ENCODE results near the gene CFAP68. TPM values are rescaled to one million over a fixed set of nuclear protein-coding genes. Genes with fewer than 3 reads are reported as not detected.

Gene CFAP68
- total and polyA plus RNA-seq, 2 of the 4 experiments (the other 2 are of a cell fraction): 10.2 to 17.0 TPM

- Histone ChIP-seq H2BK15ac (ENCODE audit: low read depth, low read length) (no peak overlapping the region), H3K9me1 (ENCODE audit: insufficient read depth, low read length) (peaks cover 3% of the 10 kb centered on the region; the same call in 1 of the 2 replicates), H2BK20ac (ENCODE audit: low read depth, low read length) (no peak overlapping the region), H2AFZ (replicated peaks; ENCODE audit: low read length, poor library complexity) (no peak overlapping the region), H4K5ac (ENCODE audit: low read depth, low read length) (no peak overlapping the region), H3K27ac (ENCODE audit: insufficient read depth, low read length) (no peak overlapping the region), H2BK5ac (ENCODE audit: low read depth, low read length, poor library complexity, severe bottlenecking) (no peak overlapping the region), H3K18ac (ENCODE audit: low read depth, low read length) (no peak overlapping the region), H3K9me3 (ENCODE audit: control insufficient read depth, insufficient read depth, low read length) (no peaks in the 10 kb centered on the region), H2BK120ac (ENCODE audit: low read depth, low read length) (no peak overlapping the region), H3K27me3 (ENCODE audit: control insufficient read depth, insufficient read depth, low read length) (no peaks in the 10 kb centered on the region), H3K4me3 (ENCODE audit: insufficient read depth, low read depth, low read length) (no peak overlapping the region), H3K56ac (ENCODE audit: extremely low read depth, insufficient read depth, low read length) (no peak overlapping the region), H3K9ac (ENCODE audit: low read depth, low read length) (no peak overlapping the region), H3K14ac (replicated peaks; ENCODE audit: low read depth, low read length) (no peak overlapping the region), H2AK9ac (replicated peaks; ENCODE audit: low read depth, low read length, poor library complexity) (no peak overlapping the region), H3K23ac (ENCODE audit: low read depth, low read length) (no peak overlapping the region), H3K4ac (ENCODE audit: low read depth, low read length) (no peak overlapping the region), H4K91ac (ENCODE audit: insufficient read depth, low read depth, low read length) (no peak overlapping the region), H3K79me1 (ENCODE audit: low read depth in 1 of 2, low read length in 2 of 2) (no peaks in the 10 kb centered on the region; a peak in 1 of 4 replicates), H3K4me2 (ENCODE audit: low read depth, low read length) (no peak overlapping the region), H3K4me1 (ENCODE audit: control insufficient read depth, insufficient read depth, low read length) (peaks cover 7% of the 10 kb centered on the region), H4K20me1 (ENCODE audit: insufficient read depth, low read length) (no peaks in the 10 kb centered on the region), H2AK5ac (ENCODE audit: low read depth, low read length) (no peak overlapping the region), H3K36me3 (ENCODE audit: control insufficient read depth, insufficient read depth, low read length) (peaks cover 7% of the 10 kb centered on the region), H4K8ac (ENCODE audit: low read depth in 2 of 2, low read length in 2 of 2) (no peak overlapping the region)
- TF ChIP-seq MXI1 (IDR thresholded peaks at IDR 0.05; ENCODE audit: borderline replicate concordance, low read depth, low read length) (no peak), CEBPB (IDR thresholded peaks at IDR 0.05; ENCODE audit: low read depth, low read length) (no peak), POLR2A (IDR thresholded peaks at IDR 0.05; ENCODE audit: low read depth, low read length) (no peak), MAFK (IDR thresholded peaks at IDR 0.05; ENCODE audit: low read depth, low read length) (no peak), RAD21 (IDR thresholded peaks at IDR 0.05; ENCODE audit: low read length) (no peak), RFX5 (IDR thresholded peaks at IDR 0.05; ENCODE audit: low read depth, low read length) (no peak), FOS (IDR thresholded peaks at IDR 0.05; ENCODE audit: low read depth, low read length) (no peak), SMC3 (IDR thresholded peaks at IDR 0.05; ENCODE audit: low read depth, low read length) (no peak), ELK1 (IDR thresholded peaks at IDR 0.05; ENCODE audit: borderline replicate concordance, low read depth, low read length) (no peak)
- ATAC-seq (ENCODE audit: low read depth): no peak
- no peak for DNase-seq
- BruUV-seq (replicated peaks): no TSS peak
- intact Hi-C loops (cut with micrococcal nuclease) (no loop called here), dilution Hi-C loops (cut with HindIII; ENCODE audit: low sequenced_read_pairs, unreplicated experiment) (no loop called here), in situ Hi-C loops (cut with MboI; ENCODE audit: low sequenced_read_pairs) (no loop called here)
- ChIA-PET POLR2A (ENCODE audit: unreplicated experiment) (no interaction called here), CTCF (no interaction called here)
- WGBS, 2 experiments (ENCODE audit: extremely low coverage in 2 of 2, insufficient read length in 1 of 2): no CpG with 5 or more reads among the region's 3 CpGs
Measured at GRCh38 chr11:111849631-111850030, 29.7 kb upstream of the CFAP68 start.

Measured in IMR-90 (cell line).